ENCODE measurements around the gene SLC22A25.
"Not testable (repeated sequence)": the region's sequence is repeated elsewhere in the genome, so short reads cannot be mapped to it uniquely, and the experiment has no call there.

SLC22A25 gene

DNA sequence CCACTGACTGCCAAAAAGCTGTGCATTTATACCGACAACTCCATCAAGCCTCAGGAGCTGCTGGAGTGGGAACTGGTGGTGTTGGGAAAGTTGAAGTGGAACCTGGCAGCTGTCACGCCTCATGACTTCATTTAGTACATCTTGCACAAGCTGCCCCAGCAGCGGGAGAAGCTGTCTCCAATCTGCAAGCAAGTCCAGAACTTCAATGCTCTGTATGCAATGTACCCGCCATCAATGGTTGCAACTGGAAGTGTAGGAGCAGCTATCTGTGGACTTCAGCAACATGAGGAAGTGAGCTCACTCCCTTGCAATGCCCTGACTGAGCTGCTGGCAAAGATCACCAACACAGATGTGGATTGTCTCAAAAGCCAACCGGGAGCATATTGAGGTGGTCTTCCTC is at the start of gene SLC22A25:
Gene SLC22A25 (minus strand): TSS at position 67 of the 400 bp plus-strand sequence. CDS start 13,947 bp downstream, outside the sequence.
- FAIRE-seq, result no peak

GRCh38 chr11:63290285-63290684 is 46.9 kb upstream of the SLC22A25 start:
- FAIRE-seq, result no peak

DNA sequence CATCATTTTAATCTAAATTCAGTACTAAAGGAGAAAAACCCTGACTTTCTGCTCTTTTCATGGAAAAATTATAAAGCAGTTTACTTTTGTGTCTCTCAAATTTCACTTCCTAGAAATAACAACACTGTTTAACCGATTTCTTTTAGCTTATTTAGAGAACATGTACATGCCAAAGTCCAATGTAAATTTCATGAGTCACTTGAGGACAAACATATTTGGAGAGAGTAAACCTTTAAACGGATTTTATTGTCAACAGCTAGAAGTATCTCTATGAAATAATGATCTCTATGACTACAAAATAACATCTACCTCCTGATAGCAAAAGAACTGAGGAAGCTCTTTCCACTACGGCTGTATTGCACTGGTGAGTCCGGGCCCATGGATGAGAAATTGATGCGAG is 46.3 kb upstream of the SLC22A25 start:
- no peak for FAIRE-seq

DNA sequence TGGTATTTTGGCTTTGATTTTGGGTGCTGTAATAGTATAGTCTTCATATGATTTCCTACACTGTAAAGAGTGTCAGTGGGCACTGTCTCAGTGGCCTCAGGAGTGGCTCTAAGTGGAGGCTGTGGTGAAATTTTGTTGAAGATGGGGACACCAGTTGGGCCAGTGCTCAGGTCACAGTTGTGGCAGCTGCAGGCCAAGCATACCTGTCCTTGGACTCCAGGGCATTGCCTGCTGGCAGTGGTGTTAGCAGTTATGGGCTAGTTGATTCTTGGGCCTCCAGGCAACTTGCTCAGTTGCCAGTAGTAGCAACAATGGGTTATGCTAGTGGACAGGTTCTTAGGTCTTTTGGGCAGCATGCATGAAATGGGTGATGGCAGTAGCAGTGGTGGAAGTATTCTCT is 39.2 kb upstream of the SLC22A25 start:
- no peak for FAIRE-seq

DNA sequence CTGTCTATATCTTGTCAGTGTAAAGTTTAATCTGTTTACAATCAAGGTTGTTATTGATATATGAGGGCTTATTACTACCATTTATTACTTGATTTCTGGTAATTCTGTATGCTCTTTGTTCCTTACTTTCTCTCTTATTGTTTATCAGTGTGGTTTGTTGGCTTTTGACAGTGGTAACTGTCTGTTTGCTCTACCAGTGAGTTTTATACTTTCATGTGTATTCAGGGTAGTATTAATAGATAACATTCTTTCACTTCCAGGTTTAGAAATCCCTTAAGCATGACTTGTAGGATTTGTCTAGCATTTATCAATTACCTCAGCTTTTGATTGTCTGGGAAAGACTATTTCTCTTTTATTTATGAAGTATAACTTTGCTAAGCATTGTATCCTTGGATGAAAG is 37.5 kb upstream of the SLC22A25 start:
- no peak for FAIRE-seq

DNA sequence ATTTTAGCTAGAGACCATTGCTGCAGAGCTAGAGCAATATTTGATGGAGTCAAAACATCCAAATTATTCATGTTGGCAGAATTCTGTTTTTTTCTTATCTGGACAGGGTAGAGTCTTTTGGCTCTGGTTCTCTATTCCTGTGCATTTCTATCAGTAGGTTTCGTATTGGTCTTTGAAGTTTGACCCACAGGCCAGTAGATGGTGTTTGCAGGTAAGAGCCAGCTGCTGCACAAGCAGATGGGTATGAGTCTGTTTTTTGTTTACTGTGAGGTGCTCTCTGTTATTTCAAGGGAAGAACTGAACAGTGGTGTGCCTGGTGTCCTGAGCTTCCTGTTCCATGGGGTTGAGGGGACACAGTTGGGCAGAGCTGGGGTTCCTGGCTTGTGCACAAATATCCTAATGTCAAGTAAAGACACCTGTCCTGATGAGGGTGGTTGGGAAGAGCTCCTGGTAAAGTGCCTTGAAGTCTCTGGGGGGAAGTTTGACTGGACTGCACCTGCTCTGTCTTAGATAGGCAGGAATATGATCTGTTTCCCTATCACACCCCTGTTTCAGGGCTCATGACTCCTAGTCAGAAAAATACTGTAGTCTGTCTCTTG is 34.0 kb upstream of the SLC22A25 start:
- no peak for FAIRE-seq

- FAIRE-seq, result no peak
Observed at GRCh38 chr11:63274776-63275175, 31.4 kb upstream of the SLC22A25 start.

- FAIRE-seq, result no peak
Observed at GRCh38 chr11:63273685-63274084, 30.3 kb upstream of the SLC22A25 start.

- FAIRE-seq, result no peak
Observed at GRCh38 chr11:63262547-63262946, 19.1 kb upstream of the SLC22A25 start.

- FAIRE-seq, result no peak
Observed at GRCh38 chr11:63251312-63251711, 7.9 kb upstream of the SLC22A25 start.

DNA sequence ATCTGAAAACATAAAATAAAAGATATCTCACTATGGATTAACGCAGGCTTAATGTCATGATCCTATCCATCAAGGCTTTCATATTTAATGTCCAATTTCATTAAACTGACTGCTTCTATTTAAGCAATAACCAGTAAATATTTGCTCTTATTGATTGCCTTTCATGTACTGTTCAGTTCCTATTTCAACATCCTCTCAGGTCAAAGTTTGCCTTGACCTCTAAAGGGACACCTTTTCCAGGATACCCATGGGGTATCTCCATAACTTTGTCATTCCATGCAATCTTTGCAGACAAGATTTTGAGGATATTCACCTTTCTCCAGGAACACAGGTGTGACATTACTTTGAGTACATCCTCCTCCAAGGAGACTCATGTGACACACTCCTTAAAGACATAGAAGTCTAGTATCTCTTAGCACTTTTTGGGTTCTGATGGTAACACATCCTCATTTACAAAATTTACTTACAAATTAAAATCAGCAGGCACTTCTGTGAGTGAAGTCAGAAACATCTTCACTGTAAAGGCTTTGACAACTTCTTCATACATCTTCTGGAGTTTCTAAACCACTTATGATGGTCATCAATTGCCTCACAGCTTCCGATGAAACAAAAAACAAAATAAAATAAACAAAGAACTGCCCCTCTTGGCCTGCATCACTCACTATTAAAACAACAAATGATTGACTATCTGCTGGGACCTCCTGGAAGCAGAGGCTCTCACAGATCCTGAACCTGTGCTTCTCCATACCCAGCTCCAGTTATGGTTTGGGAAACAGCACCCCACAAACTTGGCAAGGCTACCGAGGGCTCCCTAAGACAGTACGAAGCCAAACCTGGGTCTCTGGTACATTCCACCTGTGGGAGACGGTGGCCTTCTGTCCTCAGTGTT is 7.0 kb upstream of the SLC22A25 start:
- FAIRE-seq, result no peak

GRCh38 chr11:63248966-63249365 is 5.6 kb upstream of the SLC22A25 start:
- no peak for FAIRE-seq

GRCh38 chr11:63247237-63248002 is 4.0 kb upstream of the SLC22A25 start:
- FAIRE-seq, result not testable (repeated sequence)

DNA sequence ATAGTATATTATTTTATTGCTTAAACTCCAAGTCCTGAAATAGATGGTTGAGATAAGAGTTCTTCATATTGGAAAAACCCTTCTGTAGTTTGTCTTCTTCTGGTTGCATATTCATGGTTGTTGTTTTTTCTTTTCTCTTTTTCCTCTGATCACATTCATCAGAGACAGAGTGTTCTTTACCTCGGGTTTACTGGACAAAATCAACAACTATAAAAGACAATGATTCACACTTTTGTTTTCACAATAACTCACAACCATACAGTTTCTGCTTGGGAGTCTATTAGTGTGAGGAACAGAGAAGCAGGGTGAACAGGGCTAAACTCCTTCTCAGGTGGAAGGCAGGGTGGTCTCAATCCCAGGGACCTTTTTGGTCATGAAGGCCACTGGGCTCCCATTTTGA is 2.6 kb upstream of the SLC22A25 start:
- FAIRE-seq, result no peak

GRCh38 chr11:63244862-63245261 is 1.5 kb upstream of the SLC22A25 start:
- FAIRE-seq, result no peak

DNA sequence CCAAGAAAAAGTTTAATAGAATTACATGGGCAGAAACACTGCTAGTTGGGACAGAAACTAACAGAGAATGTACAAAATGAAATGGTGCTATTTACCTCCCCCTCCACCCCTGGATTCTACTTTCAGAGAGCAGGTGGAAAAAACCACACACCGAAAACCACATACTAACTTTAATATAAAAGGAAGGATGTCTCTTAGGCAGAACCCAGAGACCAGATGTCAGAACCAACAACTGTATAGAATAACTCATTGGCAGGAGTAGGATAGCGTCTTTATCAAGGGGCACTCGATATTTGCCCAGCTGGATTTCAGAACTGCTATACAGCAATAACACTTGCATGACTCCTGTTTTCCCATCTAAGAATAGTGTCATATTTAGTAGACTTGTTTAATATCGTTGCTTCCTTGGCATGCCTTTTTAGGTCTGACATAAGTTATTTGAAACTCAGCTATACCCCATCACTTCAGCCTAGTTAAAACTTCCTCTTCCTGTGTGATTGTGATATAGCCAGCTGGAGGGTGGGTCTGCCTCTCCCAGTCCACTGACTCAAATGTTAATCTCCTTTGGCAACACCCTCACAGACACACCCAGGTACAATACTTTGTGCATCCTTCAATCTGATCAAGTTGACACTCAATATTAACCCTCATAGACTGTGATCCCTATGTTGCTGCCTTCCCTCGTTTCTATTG is 1.2 kb downstream of the SLC22A25 start:
- FAIRE-seq, result no peak

GRCh38 chr11:63240791-63241379 is 2.5 kb downstream of the SLC22A25 start:
- no peak for FAIRE-seq

- no peak for FAIRE-seq
Observed at GRCh38 chr11:63240098-63240497, 3.3 kb downstream of the SLC22A25 start.

- no peak for FAIRE-seq
Observed at GRCh38 chr11:63239254-63239653, 4.1 kb downstream of the SLC22A25 start.

- FAIRE-seq, result no peak
Observed at GRCh38 chr11:63237413-63237812, 6.0 kb downstream of the SLC22A25 start.

DNA sequence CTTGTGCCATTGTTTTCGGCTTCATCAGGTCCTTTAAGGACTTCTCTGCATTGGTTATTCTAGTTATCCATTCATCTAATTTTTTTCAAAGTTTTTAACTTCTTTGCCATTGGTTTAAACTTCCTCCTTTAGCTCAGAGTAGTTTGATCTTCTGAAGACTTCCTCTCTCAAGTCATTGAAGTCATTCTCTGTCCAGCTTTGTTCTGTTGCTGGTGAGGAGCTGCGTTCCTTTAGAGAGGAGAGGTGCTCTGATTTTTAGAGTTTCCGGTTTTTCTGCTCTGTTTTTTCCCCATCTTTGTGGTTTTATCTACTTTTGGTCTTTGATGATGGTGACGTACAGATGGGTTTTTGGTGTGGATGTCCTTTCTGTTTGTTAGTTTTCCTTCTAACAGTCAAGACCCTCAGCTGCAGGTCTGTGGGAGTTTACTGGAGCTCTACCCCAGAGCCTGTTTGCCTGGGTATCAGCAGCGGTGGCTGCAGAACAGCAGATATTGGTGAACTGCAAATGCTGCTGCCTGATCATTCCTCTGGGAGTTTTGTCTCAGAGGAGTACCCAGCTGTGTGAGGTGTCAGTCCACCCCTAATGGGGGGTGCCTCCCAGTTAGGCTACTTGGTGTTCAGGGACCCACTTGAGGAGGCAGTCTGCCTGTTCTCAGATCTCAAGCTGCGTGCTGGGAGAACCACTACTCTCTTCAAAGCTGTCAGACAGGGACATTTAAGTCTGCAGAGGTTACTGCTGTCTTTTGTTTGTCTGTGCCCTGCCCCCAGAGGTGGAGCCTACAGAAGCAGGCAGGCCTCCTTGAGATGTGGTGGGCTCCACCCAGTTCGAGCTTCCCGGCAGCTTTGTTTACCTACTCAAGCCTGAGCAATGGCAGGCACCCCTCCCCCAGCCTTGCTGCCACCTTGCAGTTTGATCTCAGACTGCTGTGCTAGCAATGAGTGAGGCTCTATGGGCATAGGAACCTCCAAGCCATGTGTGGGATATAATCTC is 7.6 kb downstream of the SLC22A25 start:
- FAIRE-seq, result not testable (repeated sequence)
